Measurements from ENCODE around the gene EIF4E3. TPM values are rescaled to one million over a fixed set of nuclear protein-coding genes. Genes with fewer than 3 reads are reported as not detected.

Gene EIF4E3
- 10 to 100 TPM; 24.7 to 35.3 (median 31.8) TPM for total RNA-seq
- polyA plus RNA-seq: 10 to 100 TPM; 14.8 to 31.2 (median 30.1) TPM

- Histone ChIP-seq H3K36me3 (no peaks in the 10 kb centered on the region), H3K4me1 (peaks cover 2 to 30% (median 19%) of the 10 kb centered on the region in 4 donors), H3K27ac (peak within 1 kb of the TSS; percentile 74 to 83 (median 80)), H3K27me3 (no peaks in the 10 kb centered on the region), H3K4me3 (peak within 1 kb of the TSS; percentile 65 to 94 (median 72)), H3K9me3 (no peaks in the 10 kb centered on the region)
- intact Hi-C loops (cut with DNase I): loop anchor here (10.0 kb wide), 1 partner anchor 1359 kb away; no protein-coding TSS in a partner anchor
- WGBS, 2 donors: 3 to 4% methylated on average over 80 of the region's 80 CpGs
- DNase-seq: peak; percentile 70
- TF ChIP-seq POLR2AphosphoS5 (IDR thresholded peaks at IDR 0.05): peak in 2 of 4 donors; percentile 21 to 25
- TF ChIP-seq POLR2A (IDR thresholded peaks at IDR 0.05): no peak
These were observed at the start of gene EIF4E3 for GRCh38 chr3:71725271-71725991. EIF4E3 (minus strand) TSS chr3:71725402; CDS start chr3:71725367, 35 bp downstream.

GRCh38 chr3:71771884-71772283 is 46.7 kb upstream of the EIF4E3 start:
- no peak for TF ChIP-seq CTCF (IDR thresholded peaks at IDR 0.05)
- Histone ChIP-seq H3K9me3 (no peaks in the 10 kb centered on the region), H3K27ac (no peak overlapping the region), H3K4me1 (no peaks in the 10 kb centered on the region), H3K36me3 (no peaks in the 10 kb centered on the region), H3K27me3 (peaks cover 0 to 20% (median 0%) of the 10 kb centered on the region in 3 donors), H3K4me3 (no peak overlapping the region)
- intact Hi-C loops (cut with DNase I): no loop called here
- DNase-seq: no peak
- WGBS, 2 donors: 69 to 75% methylated on average over 1 of the region's 1 CpG

DNA sequence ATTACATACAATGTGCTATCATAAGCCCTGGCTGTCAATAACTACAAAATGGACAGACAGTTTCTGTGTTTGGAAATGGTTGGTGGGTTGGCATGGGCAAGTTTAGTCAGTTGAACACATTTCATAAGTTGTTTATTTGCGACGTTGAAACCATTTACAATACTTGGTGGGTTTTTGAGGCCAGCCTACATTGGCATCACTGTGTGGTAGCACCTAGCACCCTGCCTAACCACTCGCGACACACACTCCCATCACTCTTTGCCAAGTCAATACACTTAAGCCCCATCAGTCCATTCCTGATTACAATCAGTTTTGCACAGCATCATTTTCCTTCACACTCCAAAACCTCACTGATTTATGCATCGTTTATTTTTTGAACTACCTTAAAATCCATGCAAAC is 45.9 kb upstream of the EIF4E3 start:
- Histone ChIP-seq H3K4me3 (no peak overlapping the region), H3K9me3 (no peaks in the 10 kb centered on the region), H3K4me1 (no peaks in the 10 kb centered on the region), H3K27me3 (peaks cover 0 to 14% (median 0%) of the 10 kb centered on the region in 3 donors), H3K27ac (no peak overlapping the region), H3K36me3 (no peaks in the 10 kb centered on the region)
- WGBS, 2 donors: 79 to 85% methylated on average over 5 of the region's 5 CpGs
- TF ChIP-seq POLR2A (IDR thresholded peaks at IDR 0.05) (no peak), POLR2AphosphoS5 (IDR thresholded peaks at IDR 0.05) (no peak), EP300 (IDR thresholded peaks at IDR 0.05) (no peak), CTCF (IDR thresholded peaks at IDR 0.05) (no peak)
- no peak for DNase-seq
- intact Hi-C loops (cut with DNase I): no loop called here

DNA sequence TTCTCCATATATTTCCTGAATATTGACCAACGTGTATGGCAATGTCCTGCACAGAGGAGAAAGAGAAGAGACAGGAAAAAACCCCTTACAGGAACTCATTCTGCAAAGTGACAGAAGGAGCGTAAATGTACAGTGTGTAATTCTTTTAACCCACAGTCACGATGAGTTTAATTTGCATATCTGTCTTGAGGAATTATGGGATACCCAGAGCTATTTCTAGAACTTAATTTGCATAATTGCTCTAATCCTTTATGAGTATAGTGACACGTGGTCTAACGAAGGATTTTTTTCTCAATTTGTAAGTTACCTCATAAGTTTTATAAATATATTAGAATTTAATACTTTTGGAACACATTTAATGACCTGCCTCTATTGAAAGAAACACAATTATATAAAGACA is 38.2 kb upstream of the EIF4E3 start:
- 48 to 67% methylated on average over 5 of the region's 5 CpGs for WGBS, 2 donors
- Histone ChIP-seq H3K27me3 (peaks cover 0 to 7% (median 0%) of the 10 kb centered on the region in 3 donors), H3K27ac (no peak overlapping the region)

More for the DNA sequence above, 38.2 kb upstream of the EIF4E3 start:
- intact Hi-C loops (cut with DNase I): no loop called here
- no peak overlapping the region for H3K4me3 ChIP-seq
- no peaks in the 10 kb centered on the region for H3K4me1 ChIP-seq
- no peaks in the 10 kb centered on the region for H3K36me3 ChIP-seq
- DNase-seq: no peak
- TF ChIP-seq POLR2A (IDR thresholded peaks at IDR 0.05): no peak
- no peak for TF ChIP-seq CTCF (IDR thresholded peaks at IDR 0.05)
- TF ChIP-seq POLR2AphosphoS5 (IDR thresholded peaks at IDR 0.05): no peak
- TF ChIP-seq EP300 (IDR thresholded peaks at IDR 0.05): no peak
- H3K9me3 ChIP-seq: no peaks in the 10 kb centered on the region
